Kidney (tissue), 14 donors: ENCODE measurements around the gene SPSB4. TPM values are rescaled to one million over a fixed set of nuclear protein-coding genes. Genes with fewer than 3 reads are reported as not detected.

Source experiments
- DNase-seq, 5 donors: peaks; one replicate each; pipeline ENCODE4 v3.0.0-alpha.2; 2013 to 2020
- FAIRE-seq: peaks from 2 replicates; lab custom pipeline; 2012; peaks lifted over from hg19 to GRCh38; lab: Jason Lieb, UNC
- H3K27ac ChIP-seq, 2 donors: one replicate each; pipeline ENCODE4 v1.7.0; 2013; ENCODE audit warnings: low read depth in 2 of 2, low read length in 2 of 2, inconsistent platforms in 1 of 2
- H3K27me3 ChIP-seq: one replicate; pipeline ENCODE4 v1.7.1; 2013; ENCODE audit warnings: low read length, inconsistent platforms; ENCODE audit not compliant: control insufficient read depth, insufficient read depth
- H3K36me3 ChIP-seq, 3 donors: one replicate each; pipeline versions ENCODE4 v1.7.0 to v1.7.1; 2013; ENCODE audit warnings: low read length in 3 of 3, control low read depth in 1 of 3, inconsistent platforms in 1 of 3; ENCODE audit not compliant: insufficient read depth in 3 of 3, control insufficient read depth in 2 of 3
- H3K4me1 ChIP-seq, 3 donors: one replicate each; pipeline versions ENCODE4 v1.7.0 to v1.7.1; 2013; ENCODE audit warnings: low read length in 3 of 3, inconsistent platforms in 1 of 3, low read depth in 1 of 3; ENCODE audit not compliant: control insufficient read depth in 2 of 3, insufficient read depth in 2 of 3
- H3K4me3 ChIP-seq, 3 donors: one replicate each; pipeline versions ENCODE4 v1.7.0 to v1.8.1; 2013; ENCODE audit warnings: low read length in 3 of 3, control low read depth in 1 of 3, inconsistent platforms in 1 of 3
- H3K9ac ChIP-seq, 3 donors: one replicate each; pipeline versions ENCODE4 v1.7.0 to v1.7.1; 2013; ENCODE audit warnings: low read length in 3 of 3, control low read depth in 1 of 3, inconsistent platforms in 1 of 3
- H3K9me3 ChIP-seq, 3 donors: one replicate each; pipeline versions ENCODE4 v1.7.0 to v1.7.1; 2013; ENCODE audit warnings: low read length in 3 of 3, control low read depth in 1 of 3, inconsistent platforms in 1 of 3; ENCODE audit not compliant: control insufficient read depth in 2 of 3, insufficient read depth in 1 of 3
- intact Hi-C: fragments of 100-400 bp; cut with DNase I; formaldehyde crosslinking; loops from one replicate; pipeline ENCODE4 v1.11.1; 2022
- polyA plus RNA-seq: library from polyadenylated mRNA; stranded (reverse); fragments of 350-450 nt; fragmentation: Illumina TruSeq; extraction: RNeasy Lipid Tissue Mini Kit (QIAGEN cat#74804); gene quantifications from one replicate; pipeline ENCODE4 v1.2.3, GENCODE V29; 2014; ENCODE audit warnings: low read depth, low replicate concordance; ENCODE audit not compliant: insufficient read depth
- total RNA-seq: library from RNA; stranded (reverse); fragmentation: NEBNext Ultra II Directional; extraction: Animal tissue kit (Norgen Biotek cat#: 25700); gene quantifications from one replicate; pipeline ENCODE4 v1.2.1, GENCODE V29; 2021
- TF ChIP-seq, protein P1 (sequence below): IDR thresholded peaks from 3 replicates; pipeline ENCODE4 v1.5.1; 2012; ENCODE audit warnings: mild to moderate bottlenecking, moderate library complexity, borderline replicate concordance; ENCODE audit not compliant: insufficient read depth; ENCODE audit errors: extremely low read depth
- donor health status: control.
- donor health status: control.
- donor health status: control.
- donor health status: control.
- donor health status: control.
- donor health status: DM: yes; HTN: yes; CAD: no.
- donor health status: Normal renal cell carcinoma (clear cell type).

Gene SPSB4
- total and polyA plus RNA-seq, 2 donors from 2014 or later = 0.57 to 1.9 TPM

DNA sequence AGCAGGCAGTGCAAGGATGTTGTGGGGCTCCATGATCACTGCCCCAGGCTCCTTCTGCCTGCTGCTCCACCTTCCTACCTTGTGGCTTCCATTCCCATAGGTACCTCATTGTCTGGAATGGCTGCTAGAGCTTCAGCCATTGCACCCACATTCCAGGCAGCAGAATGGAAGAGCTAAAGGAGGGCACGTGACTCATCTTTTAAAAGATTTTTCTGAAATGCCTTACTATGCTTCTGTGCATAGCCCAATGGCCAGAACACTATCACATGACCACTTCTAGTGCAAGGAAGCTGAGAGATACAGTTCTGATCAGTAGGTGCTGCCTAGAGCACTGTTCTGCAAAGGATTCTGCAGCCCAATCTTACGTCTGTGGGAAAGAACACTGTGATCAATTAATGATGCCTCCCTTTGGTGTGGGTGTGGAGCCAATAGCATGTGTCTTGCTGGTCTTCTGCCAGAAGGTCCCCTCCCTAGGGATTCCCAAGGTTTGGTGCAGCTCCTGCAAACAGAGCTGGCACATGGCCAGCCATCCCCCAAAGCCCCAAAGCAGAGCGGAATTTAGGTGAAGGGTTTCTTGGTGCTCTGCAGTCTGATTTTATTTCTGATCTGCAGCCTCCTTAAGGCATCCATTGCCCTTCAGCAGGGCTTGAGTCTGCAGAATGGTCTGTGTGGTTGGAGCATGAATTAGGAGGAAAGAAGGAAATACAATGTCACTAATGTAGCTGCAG, 34.4 kb downstream of the SPSB4 start:
- Histone ChIP-seq H3K4me3 (no peak overlapping the region), H3K36me3 (no peaks in the 10 kb centered on the region), H3K9ac (no peak overlapping the region), H3K27ac (no peak overlapping the region), H3K4me1 (peaks cover 0 to 8% (median 7%) of the 10 kb centered on the region in 3 donors), H3K9me3 (no peaks in the 10 kb centered on the region), H3K27me3 (no peaks in the 10 kb centered on the region)
- DNase-seq = peak in 1 of 5 donors; percentile 43
- FAIRE-seq = no peak
- TF ChIP-seq, protein P1, sequence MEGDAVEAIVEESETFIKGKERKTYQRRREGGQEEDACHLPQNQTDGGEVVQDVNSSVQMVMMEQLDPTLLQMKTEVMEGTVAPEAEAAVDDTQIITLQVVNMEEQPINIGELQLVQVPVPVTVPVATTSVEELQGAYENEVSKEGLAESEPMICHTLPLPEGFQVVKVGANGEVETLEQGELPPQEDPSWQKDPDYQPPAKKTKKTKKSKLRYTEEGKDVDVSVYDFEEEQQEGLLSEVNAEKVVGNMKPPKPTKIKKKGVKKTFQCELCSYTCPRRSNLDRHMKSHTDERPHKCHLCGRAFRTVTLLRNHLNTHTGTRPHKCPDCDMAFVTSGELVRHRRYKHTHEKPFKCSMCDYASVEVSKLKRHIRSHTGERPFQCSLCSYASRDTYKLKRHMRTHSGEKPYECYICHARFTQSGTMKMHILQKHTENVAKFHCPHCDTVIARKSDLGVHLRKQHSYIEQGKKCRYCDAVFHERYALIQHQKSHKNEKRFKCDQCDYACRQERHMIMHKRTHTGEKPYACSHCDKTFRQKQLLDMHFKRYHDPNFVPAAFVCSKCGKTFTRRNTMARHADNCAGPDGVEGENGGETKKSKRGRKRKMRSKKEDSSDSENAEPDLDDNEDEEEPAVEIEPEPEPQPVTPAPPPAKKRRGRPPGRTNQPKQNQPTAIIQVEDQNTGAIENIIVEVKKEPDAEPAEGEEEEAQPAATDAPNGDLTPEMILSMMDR = no peak
- intact Hi-C loops = no loop called here

DNA sequence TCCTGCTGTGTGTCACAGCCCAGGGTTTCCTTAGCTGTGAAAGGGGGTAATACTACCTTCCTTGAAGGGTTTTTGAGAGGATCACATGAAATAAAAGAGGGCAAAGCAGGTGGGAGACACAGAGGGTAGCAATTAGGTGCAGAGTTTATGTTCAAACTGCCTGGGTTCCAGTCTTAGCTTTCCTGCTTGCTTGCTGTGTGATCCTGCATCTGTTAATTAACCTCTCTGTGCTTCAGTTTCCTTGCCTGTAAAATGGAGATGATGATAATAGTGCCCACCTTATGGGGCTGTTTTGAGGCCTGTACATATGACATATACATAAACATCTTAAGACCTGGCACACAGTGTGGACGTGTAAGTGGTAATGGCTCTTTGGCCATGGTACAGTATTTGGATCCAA, 35.0 kb downstream of the SPSB4 start:
- Histone ChIP-seq H3K9ac (no peak overlapping the region), H3K9me3 (no peaks in the 10 kb centered on the region), H3K36me3 (no peaks in the 10 kb centered on the region), H3K4me3 (no peak overlapping the region), H3K4me1 (peaks cover 0 to 8% (median 7%) of the 10 kb centered on the region in 3 donors), H3K27me3 (no peaks in the 10 kb centered on the region), H3K27ac (no peak overlapping the region)
- no peak for DNase-seq
- TF ChIP-seq, protein P1 = no peak
- intact Hi-C loops = no loop called here
- no peak for FAIRE-seq

DNA sequence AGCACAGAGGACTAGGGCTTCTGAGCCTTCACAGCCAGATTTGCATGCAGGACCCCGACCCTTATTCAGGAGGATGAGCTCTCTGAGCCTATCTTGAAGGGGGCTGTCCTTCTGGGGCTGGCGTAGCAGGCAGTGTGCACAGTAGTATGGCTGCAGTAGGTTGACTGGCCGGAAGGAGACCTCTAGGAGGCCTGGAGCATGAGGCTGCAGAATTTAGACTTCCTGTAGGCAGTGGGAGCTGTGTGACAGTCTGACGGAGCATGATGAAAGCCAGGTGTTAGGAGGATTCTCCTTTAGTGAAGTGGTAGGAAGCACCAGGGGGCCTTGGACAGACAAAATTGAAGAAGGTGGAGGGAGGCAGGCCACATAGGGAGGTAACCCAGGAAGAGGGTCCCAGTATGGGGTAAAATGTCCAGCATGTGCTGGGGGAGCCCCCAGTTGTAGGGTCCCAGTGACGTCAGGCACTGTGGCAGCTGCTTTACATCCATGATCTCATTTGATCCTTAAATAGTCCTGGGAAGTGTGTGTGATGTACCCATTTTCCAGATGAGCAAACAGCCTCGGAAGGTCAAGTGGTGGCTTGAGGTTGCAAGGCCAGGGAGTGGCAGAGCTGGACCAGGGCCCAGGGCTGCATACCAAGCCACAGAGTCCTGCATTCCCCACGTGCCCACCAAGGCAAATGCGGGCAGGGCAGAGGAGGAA, 36.1 kb downstream of the SPSB4 start:
- H3K9ac ChIP-seq = no peak overlapping the region
- intact Hi-C loops = no loop called here
- no peaks in the 10 kb centered on the region for H3K36me3 ChIP-seq
- H3K4me1 ChIP-seq = peaks cover 0 to 8% (median 7%) of the 10 kb centered on the region in 3 donors
- no peak for FAIRE-seq
- H3K27ac ChIP-seq = no peak overlapping the region
- no peak overlapping the region for H3K4me3 ChIP-seq
- H3K27me3 ChIP-seq = no peaks in the 10 kb centered on the region
- peak in 2 of 5 donors; percentile 64 to 67 for DNase-seq
- no peaks in the 10 kb centered on the region for H3K9me3 ChIP-seq
- TF ChIP-seq, protein P1 = no peak
